Dermis microvascular lymphatic vessel endothelial cell (primary cell): Measurements from ENCODE around the gene WIZ. TPM values are rescaled to one million over a fixed set of nuclear protein-coding genes. Genes with fewer than 3 reads are reported as not detected.
A peak's percentile ranks its signal among the peaks of the same experiment; 100 is the strongest.
"Not testable (repeated sequence)": the region's sequence is repeated elsewhere in the genome, so short reads cannot be mapped to it uniquely, and the experiment has no call there.

Source experiments
- DNase-seq, 2 donors: peaks; one replicate each; pipeline versions ENCODE4 v3.0.0 to v3.0.0-alpha.2; 2010; ENCODE audit warnings: low read depth in 2 of 2
- total RNA-seq: library from RNA; depleted of rRNA; stranded (reverse); fragments of >200 nt; gene quantifications from 2 replicates; pipeline ENCODE4 v1.2.1, GENCODE V29; 2014

Gene WIZ
- total RNA-seq, 1 donor from 2014 or later = 4.4 TPM

DNA sequence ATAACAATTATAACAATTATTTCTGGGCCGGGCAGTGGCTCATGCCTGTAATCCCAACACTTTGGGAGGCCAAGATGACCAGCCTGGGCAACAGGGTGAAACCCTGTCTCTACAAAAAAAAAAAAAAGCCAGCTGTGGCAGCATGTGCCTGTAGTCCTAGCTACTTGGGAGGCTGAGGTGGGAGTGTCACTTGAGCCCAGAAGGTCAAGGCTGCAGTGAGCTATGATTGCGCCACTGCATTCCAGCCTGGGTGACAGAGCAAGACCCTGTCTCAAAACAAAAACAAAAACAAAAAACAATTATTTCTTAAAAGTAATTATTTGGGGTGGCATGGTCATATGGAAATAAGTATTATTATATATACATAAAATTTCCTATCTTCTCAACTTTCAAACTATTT, 38.4 kb downstream of the WIZ start:
- DNase-seq = not testable (repeated sequence)

DNA sequence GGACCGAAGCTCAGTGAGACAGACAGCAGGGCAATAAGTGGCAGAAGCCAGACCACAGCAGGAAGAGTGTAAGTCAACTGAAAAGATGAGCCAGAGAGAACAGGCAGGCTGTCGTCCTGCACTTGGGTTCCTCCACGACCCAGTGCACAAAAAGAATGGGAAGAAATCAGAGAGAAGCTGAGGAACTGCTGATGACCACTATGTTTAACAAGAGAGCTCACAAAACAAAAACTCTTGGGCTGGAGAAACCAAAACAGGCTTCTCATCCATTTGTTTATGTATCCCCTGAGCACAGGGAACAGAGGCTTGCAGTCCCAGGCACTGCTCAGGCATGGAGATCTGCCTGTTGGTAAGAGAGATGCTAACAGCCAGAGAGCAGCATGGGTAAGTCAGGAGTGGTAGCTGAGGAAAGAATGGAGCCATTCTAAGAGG, 45.0 kb downstream of the WIZ start:
- DNase-seq = no peak

DNA sequence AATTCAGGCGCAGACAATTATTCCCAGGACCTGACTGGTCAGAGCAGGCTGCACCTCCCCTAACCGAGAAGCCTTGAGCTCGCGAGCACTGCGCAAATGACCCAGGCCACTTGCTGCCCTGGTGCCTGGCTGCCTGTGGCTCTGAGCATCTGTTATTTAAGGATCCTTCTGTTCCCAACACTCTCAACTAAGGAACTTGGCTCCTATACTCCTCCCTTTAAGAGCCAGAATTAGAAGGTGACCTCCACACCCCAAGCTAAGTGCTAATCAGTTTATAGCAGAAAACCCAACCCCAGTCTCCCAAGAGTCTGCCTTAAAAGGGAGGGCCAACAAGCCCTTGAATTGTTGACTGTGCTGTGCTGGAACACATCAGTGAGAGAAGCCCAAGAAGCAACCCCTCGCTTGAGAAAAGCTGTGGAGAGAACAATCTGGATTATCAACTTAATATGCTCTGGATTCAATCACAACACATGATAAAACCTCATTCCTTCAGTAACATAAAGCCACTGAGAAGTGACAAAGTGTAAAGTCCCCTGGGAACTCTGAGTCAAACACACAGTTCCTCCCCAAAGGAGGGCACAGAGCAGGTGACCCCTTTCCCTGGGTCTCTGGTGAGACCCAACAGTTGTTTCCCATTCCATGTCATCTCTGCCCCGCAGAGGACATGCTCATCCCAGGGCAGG, 45.5 kb downstream of the WIZ start:
- no peak for DNase-seq

DNA sequence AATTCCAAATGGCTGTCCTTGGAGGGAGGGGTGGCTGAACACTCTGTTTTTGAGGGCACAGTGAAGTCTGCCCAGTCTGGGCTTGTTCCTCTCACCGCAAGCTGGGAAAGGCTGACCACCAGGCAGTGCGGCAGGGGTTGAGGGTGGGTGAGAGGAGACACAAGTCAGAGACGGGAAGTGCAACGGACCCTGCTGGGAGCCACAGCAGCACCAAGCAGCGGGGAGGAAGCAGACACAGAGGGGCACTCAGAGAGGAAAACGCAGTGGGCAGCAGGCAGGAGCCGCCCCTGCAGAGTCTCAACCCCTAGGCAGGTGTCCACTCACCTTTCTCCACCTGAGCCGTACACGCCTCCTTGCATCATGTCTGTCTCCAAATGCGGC, 46.6 kb downstream of the WIZ start:
- DNase-seq = no peak

DNA sequence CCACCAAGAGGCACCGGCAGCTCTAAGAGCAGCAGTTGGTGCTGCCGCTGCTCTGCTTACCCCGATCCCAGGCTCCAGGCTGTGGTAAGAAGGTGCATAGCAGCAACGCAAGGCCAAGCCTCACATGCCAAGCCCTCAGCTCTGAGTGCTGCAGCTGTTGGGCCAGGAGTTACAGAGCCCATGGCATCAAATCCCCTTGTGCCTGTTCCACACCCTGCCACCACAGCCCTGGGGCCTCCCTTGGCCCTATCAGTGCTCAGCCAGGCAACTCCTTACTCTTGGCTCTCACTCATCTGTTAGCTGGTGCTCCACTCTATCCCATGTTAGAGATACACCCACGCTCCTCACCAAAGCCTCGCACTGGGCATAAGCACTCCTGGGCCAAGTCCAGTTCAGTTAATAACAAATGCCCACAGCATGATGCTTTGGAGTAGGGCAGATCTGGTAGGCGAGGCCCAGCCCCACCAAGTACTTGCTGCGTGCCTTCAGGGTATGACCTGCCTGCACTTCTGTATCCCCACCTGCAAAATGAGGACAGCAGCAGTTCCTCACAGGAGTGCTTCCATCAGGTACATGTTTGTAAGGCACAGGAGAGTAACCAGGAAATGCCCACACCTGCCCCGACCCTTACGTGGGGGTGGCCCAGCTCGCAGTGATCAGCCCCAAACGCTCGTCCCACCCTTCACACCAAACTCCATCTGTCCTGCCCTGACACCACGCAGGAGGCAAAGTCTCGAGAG, 47.2 kb downstream of the WIZ start:
- no peak for DNase-seq

DNA sequence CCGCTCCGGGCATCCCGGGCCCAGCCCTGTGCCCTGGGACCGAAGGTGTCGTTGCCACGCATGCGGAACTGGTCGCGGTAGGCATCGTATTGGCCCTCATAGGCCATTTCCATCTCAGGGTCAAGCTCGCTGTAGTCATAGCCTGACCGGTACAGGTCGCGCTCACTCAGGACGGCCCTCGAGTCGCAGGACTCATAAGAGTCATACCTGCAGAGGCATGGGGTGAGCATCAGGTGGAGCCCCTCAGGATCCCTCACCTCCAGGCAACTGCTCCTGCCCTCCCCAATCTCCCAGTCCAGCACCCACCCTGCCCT, 48.4 kb downstream of the WIZ start:
- no peak for DNase-seq

DNA sequence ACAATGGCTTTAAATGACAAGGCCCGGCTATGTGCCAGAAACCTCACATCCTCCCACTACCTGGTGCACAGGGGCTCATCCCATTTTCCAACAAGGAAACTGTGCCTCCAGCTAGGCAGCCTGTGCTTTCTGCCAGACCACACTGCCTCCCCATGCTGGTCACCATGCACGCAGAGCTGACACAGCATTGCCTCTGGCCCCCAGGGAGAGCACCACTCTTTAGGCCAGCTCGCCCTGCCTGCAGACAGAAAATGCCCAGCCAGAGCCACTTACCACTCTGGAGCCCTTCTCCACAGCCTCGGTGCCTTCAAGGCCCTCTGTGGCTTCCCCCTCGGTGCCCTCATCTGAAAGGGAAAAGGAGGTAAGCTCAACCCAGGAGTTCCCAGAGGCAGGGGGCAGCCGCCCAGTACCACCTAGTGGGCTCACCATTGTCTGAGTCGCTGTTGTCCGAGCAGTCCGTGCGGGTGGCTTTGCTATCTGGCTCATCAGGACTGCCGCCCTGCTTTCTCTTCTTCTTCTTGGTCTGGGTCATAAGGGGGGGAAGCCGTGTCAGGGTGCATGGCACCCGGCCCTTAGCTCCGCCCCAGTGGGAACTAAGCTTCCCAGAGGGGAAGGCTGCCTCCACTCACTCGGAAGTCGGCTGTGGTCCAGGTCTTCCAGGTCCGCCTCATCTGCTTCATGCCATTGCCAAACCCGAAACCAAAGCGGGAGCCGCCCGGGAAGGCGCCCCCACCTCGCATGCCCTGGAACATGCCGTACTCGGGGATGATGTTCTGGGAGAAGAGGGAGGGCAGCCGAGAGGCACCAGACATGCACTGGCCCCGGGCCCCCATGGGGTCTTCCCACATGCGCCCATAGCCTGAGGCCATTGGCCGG, 49.0 kb downstream of the WIZ start:
- no peak for DNase-seq

DNA sequence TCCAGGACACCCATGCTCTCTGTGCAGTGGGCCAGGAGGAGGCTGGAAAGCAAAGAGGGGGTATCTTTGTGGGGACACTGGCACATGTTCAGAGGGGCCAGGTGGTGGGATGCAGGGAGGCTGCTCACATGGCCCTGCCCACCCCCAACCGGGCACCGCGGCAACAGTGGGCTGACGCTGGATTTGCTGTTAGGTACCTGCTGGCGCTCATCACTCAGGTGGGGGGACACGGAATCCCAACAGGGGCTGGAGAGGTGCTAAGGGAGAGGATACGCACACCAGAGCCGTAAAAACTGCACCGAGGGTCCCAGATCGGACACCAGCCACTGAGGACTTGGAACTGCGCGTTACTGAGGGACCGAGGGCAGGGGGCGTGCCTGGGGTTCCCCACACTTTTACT, 50.1 kb downstream of the WIZ start:
- no peak for DNase-seq

DNA sequence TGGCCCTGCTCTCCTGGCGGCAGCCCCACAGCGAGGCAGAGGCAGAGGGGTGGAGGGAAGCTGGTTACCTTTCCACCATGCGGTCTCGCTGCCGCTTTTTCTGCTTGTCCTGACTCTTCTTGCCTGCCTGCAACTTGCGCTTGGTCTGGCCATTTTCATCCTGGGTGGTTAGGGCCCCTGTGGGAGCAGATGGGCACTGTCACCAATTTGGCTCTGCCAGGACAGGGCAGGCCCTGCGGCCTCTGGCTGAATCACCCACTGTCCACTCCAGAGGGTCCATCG, 50.6 kb downstream of the WIZ start:
- no peak for DNase-seq

DNA sequence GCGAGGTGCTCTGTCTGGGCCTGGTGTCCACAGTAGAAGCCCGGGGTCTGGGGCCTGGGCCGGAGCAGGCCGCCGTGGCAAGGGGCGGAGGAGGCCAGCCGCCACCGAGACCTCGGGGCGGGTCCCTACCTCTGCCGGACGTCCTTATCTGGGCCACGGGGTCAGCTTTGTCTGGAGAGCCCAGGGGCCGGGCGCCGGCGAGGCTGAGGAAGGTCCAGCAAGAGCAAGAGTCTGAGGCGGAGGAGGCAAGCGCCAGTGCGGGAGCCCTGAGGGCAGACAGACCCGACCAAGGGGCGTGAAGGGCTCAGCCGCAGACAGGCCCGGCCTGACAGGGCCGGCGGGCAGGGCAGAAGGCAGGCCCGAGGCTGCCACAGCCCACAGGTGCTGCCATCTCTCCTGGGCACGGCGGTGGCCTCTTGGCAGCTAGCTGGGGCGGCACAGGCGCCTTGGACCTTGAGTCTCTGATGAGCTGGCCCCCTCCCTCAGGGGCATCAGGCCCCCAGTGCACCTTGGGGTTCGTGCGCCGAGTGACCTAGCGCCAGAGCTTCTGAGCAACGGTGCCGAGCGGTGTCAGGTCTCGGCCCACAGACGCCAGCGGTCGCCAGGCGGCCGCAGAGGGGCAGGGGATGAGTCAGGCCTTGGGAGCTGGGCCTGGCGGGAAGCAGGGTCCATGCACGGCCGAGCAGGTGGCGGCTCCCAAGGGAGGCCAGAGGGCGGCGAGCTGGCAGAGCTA, 51.1 kb downstream of the WIZ start:
- DNase-seq = no peak

DNA sequence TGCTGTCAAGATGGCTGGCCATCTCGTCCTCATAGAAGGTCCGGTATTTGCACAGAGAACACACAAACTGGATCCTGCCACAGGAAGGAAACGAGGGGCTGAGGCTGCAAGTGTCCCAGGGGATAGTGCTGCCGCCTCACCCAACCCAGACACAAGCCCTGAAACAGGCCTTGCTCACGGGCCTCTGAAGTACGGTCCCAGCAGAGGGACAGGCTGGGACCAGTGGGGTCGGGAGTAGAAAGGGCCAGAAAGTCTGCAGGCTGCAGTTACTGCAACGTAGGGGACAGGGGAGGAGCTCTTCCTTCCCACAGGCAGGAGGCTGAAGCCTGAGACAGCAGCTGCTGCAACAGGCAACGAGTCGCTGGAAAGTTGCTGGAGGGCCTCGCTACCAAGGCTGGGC, 52.0 kb downstream of the WIZ start:
- DNase-seq = no peak

DNA sequence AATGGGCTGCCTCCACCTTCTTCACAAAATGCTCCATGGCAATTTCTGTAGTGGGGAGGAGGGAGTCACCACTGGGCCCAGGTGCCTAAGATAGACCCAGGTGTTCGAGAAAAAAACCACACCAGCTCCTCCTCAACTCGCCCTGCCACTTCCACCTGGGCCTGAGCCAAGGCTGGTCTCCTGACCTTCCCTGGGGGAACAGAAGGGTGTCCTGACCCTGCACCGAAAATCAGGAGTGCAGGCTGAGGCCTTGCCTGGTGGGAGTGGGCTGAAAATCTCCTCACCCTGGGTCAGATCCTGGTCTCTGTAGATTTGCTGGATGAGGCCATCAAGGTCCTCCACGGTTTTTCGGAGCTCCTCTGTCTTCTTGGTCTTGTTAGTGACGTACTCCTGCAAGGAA, 52.5 kb downstream of the WIZ start:
- no peak for DNase-seq

DNA sequence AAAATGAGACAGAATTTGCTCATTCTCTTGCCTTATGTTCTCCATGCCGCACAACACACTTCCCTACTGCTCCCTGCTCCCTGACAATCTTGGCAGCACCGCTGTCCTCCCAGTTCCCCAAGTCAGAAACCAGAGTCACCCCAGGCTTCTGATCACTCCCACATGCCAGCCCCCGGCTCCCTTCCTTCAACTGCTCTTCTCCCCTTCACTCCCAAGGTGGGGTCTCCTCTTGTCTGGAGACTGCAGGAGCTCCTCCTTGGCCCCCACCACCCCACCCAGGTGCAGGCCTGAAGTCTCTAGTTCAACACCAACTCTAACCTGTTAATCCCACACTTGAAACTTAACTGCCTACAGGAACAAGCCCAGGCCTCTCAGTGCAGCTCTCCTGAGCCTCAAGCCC, 53.3 kb downstream of the WIZ start:
- DNase-seq = no peak

DNA sequence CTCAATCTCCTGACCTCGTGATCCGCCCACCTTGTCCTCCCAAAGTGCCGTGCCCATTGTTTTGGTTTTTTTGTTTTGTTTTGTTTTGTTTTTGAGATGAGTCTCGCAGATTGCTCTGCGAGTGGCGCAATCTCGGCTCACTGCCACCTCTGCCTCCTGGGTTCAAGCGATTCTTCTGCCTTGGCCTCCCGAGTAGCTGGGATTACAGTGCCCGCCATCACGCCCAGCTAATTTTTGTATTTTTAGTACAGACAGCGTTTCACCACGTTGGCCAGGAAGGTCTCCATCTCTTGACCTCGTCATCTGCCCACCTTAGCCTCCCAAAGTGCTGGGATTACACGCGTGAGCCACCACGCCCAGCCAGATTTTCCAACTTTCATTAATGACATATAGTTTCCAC, 54.5 kb downstream of the WIZ start:
- DNase-seq = not testable (repeated sequence)

DNA sequence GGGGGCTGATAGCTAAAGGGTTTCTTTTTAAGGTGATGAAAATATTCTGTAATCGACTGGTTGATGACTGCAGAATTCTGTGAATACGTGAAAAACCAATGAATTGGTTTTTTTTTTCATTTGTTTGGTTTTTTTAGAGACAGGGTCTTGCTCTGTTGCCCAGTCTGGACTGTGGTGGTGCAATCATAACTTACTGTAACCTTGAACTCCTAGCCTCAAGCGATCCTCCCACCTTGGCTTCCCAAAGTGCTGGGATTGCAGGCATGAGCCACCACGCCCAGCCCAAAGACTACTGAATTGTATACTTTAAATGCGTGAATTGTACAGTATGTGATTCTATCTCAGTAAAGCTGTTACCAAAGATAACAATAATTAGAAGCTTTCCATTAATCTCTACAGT, 55.3 kb downstream of the WIZ start:
- no peak for DNase-seq

DNA sequence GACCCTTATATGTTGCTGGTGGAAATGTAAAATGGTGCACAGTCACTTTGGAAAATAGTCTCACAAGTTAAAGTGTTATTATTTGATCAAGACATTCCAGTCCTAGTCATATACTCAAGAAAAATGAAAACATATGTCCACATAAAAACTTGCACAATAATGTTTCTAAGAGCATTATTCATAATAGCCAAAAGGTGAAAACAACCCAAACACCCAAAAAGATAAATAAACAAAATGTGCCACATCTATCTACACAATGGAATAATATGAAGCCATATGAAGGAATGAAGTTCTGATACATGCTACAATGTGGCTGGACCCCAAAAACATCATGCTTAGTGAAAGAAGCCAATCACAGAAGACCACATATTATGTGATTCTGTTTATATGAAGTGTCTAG, 55.8 kb downstream of the WIZ start:
- DNase-seq = no peak

DNA sequence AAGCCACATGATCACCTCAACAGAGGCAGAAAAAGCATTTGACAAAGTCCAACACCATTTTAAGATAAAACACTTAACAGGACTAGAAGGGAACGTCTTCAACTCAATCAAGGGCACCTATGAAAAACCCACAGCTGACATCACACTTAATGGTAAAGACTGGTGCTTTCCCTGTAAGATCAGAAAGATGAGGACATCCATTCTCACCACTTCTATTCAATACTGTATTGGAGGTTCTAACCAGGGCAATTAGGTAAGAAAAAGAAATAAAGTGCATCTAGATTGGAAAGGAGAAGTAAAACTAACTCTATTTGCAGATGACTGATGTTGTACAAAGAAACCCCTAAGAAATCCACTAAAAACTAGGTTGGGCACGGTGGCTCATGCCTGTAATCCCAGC, 58.9 kb downstream of the WIZ start:
- no peak for DNase-seq

DNA sequence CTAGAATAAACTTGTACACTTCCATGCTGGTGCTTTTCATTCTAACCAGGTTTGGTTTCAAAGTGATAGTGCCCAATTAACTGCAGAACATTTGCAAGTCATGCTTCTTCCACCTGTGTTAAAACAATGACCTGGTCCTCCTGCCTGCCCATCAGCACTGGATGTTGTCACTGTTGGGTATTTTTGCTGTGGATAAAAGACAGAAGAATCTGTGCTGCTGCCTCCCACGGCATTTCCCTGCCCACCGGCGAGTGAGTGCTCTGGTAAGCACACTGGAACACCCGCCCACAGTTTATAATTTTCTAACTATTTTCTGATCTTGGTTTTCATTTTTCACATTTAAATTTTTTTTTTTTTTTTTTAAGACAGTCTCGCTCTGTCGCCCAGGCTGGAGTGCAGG, 67.9 kb downstream of the WIZ start:
- DNase-seq = no peak

DNA sequence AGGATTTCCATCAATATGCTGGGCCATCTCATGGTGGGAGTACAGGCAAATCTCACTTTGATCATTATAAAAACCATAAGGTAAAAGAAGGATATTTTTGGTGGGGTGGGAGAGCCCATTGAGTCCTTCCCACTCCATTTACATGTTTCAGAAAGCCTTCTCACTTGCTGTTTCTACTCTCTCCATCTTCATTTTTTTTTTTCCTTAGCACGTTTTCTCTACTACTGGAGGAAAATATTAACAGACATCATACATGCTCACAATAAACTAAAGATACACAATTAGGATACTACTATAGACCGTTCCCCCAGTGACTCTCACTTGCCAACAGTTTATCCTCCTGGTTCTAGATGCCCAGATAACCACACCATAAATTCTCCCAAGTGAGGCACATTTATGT, 68.3 kb downstream of the WIZ start:
- no peak for DNase-seq

DNA sequence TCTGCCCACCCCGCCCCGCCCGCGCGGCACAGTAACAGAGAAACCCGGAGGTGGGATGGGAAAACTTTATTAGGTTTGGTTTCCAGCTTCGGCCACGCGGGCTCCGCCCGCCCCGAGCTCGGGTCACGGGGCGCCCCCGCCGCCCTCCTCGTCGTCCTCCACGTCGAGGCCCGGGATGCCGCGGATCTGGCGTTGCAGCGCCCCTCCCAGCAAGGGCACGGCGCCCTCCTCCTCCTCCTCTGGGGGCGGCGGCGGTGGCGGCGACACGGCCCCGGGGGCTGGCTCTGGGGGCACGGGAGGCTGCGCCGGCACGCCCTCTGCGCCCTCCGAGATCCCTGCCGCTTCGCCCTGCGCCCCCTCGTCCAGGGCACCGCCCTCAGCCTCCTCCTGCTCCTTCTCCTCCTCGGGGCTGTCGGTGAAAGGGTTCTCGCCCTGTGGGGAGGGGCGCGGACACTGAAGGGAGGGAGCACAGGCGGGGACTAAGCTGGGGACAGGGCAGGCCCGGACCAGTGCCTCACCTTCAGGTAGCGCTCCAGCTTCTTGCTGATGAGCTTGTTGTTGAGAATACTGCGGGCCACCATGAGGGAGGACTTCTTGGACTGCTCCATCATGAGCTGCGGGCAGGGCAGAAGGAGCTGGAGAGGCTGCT, 69.6 kb downstream of the WIZ start:
- DNase-seq = peak in 1 of 2 donors; percentile 58

DNA sequence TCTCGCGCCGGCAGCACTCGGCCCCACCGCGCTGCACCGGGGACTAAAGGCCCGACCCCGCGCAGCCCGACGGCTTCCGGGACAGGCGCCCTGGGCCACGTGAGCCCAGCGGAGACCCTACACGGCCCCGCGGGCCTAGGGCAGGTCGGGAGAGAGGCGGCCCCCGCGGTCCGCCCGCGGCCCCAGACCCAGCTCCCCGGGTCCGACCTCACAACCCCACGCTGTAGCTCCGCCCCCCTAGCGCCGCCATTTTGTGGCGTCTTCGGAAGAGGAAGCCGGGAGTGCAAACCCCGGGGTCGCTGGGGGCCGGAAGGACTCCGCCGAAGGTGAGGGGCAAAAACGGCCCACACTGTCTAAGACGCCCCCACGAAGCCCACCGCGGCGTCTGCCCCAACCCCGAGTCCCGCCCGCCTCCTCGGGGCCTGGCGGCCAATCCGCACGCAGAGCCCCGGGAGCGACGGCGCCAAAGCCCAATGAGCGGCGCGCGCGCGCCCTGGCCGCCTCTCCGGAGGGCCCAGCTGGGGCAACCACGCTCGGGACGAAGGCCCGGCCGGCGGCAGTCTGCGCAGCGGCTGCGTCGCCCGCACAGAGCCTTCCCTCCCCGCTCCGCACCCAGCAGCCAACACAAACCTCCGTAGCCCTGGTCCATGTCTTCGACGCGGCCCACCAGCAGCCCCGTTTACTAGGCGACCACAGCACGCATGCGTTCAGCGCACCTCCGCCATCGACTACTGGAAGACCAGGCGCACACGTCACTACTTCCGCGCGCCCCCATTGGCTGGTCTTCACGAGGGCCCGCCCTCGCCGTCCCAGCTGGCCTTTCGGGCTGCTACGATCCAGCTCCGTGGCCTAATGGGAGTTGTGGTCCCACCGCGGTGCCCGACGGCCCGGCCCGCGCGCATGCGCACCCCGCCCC, 70.4 kb downstream of the WIZ start, which contains the start of gene AKAP8:
Gene AKAP8, minus strand, starts transcription at position 705 of the 916 bp plus-strand sequence. Its CDS starts 56 bp downstream, at position 649.
- peak; percentile 95 to 99 for DNase-seq
